HEK293T (cell line): ENCODE results near the gene PELI2.

Experiments
- ARNT ChIP-seq: fragments of 450-650 bp; IDR thresholded peaks from 2 replicates; pipeline ENCODE4 v1.6.1; 2017; ENCODE audit warnings: mild to moderate bottlenecking
- ELF4 ChIP-seq: fragments of 450-650 bp; IDR thresholded peaks from 2 replicates; pipeline ENCODE4 v1.6.1; 2017; ENCODE audit warnings: antibody characterized with exemption
- FOXK2 ChIP-seq: fragments of 450-650 bp; IDR thresholded peaks from 2 replicates; pipeline ENCODE4 v1.6.1; 2016; ENCODE audit warnings: mild to moderate bottlenecking
- FOXM1 ChIP-seq: fragments of 450-650 bp; IDR thresholded peaks from 2 replicates; pipeline ENCODE4 v1.6.1; 2017; ENCODE audit warnings: mild to moderate bottlenecking, borderline replicate concordance
- SP1 ChIP-seq: fragments of 450-650 bp; IDR thresholded peaks from 2 replicates; pipeline ENCODE4 v1.6.1; 2017
- SUZ12 ChIP-seq: fragments of 450-650 bp; IDR thresholded peaks from 2 replicates; pipeline ENCODE4 v1.6.1; 2016; ENCODE audit warnings: mild to moderate bottlenecking

- TF ChIP-seq ARNT, result no peak
- no peak for TF ChIP-seq SUZ12
- TF ChIP-seq FOXK2, result no peak
- TF ChIP-seq SP1, result no peak
- no peak for TF ChIP-seq FOXM1
- TF ChIP-seq ELF4, result no peak
Observed at GRCh38 chr14:56153267-56153666, 35.1 kb downstream of the PELI2 start.
